GM19035 (cell line): ENCODE results near the gene CROCC.

Source experiments
- ATAC-seq: cut with Tn5 transposase; IDR thresholded peaks from one replicate; pipeline ENCODE4 v1.9.1; 2021; ENCODE audit not compliant: unreplicated experiment

The CROCC gene

DNA sequence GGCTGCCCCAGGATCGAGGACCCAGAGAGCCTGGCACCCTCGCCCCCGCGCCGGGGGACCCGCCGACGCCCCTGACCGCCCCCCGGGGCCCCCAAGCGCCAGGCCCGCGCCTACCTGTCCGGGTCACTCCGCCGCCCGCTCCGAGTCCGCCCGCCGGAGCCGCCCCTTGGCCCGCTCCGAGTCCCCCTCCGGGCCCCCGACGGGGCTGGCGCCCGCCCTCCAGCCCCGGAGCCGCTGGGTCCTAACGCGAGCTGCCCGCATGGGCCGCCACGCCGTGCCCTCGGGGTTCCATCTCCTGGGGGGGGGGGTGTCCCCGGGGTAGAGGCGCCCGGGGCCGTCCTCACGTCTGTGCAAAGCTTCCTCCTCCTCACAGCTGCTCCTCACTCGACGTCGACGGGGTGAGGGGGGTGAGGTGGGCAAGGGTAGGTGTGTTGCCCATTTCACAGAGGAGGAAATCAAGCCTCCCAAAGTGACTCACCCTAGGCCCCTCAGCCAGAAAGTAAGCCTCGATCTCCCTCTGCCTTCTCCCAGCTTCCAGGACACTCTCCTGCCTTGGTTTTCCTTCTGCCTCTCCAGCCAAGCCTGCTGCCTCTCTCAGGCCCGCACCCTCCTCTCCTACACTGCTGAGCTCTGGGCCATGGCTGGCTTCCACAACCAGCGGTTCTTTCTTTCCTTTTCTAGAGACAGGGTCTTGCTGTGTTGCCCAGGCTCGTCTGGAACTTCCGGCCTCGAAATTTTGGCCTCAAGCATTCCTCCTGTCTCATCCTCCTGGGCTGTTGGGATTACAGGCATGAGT lies 58.9 kb downstream of the CROCC start, which contains the start of gene MFAP2:
Gene MFAP2 (minus strand): TSS at position 148 of the 796 bp plus-strand sequence. CDS start 2,347 bp downstream, outside the sequence.
- no peak for ATAC-seq

DNA sequence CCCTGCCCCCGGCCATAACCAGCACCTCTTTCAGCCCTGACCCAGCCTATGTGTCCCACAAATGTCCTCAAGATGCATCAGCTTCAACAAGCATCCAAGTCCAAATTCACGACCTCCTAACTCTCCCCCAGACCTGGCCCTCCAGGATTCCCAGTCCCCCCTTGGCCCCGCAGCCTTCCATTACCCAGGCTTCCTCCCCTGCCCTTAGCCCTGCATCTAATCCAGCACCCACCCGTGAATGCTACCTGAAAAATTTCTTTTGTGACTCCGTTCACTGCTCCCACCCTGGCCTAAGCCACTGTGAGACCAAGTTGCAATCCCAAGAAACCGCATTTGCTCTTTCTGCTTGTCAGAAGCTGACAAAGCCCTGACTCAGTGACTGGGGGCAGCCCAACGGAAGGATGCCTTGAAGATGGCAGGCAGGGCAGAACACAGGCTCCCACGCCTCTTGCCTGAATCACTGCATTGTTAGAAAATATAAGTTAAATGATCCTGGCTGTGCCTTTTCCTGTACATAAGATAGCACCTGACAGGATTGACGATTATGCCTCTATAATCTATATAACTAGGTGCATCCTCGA lies 59.6 kb downstream of the CROCC start:
- ATAC-seq, result no peak

GRCh38 chr1:16982902-16983301 lies 61.2 kb downstream of the CROCC start:
- ATAC-seq, result no peak

GRCh38 chr1:16983649-16984048 lies 61.9 kb downstream of the CROCC start:
- no peak for ATAC-seq

GRCh38 chr1:16984717-16985116 lies 63.0 kb downstream of the CROCC start:
- ATAC-seq, result no peak

DNA sequence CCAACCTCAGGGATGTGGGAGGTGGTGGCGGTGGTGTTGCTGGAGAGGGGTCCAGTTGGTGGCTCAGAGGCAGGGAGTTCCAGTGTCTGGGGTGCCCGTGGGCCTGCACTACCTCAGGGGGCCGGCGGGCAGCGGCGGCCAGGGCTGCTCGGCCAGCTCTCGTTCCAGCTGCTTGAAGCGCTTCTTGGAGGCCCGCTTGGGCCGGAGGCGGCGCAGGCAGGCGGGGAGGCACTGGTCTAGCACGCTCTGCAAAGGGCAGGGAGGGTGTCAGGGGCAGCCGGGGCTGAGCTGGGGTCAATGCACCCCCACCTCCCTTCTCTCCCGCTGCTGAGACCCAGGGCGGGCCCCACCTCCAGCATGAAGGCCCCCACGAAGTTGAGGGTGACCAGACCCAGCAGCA lies 64.4 kb downstream of the CROCC start:
- no peak for ATAC-seq

DNA sequence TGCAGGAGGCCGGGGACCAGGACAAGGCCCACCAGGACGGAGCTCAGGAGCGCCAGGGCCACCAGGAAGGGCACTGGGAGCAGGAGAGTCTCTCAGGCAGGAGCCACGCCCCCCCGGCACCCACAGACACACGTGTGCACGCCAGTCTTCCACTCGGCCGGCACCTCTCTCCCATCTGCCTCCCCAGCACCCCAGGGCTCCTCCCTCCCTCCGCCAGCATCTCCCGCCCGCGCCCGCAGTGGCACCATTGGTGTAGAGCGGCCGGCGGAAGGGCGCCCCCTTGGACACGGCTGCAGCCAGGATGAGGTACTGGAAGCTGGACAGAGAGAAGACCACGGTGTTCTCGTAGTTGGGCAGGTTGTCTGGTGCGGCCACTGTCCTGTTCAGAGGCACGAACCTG lies 64.8 kb downstream of the CROCC start:
- ATAC-seq, result no peak

GRCh38 chr1:16986962-16987361 lies 65.2 kb downstream of the CROCC start:
- ATAC-seq, result no peak

DNA sequence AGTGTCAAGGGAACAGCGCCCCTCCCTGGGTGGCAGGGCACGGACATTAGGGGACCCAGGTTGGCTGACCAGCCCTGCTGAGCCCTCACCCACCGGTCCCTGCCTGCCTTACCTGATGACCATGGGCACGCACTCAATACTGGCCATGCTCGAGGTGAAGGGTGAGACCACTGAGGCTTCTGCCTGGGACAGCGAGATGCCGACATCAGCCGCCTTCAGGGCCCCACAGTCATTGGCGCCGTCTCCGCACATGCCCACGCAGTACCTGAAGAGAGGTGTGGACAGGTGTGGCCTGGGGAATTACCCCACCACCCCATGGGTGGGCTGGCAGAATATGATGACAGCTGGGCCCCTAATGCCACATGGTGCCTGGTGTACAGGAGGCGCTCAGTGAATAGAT lies 66.5 kb downstream of the CROCC start:
- no peak for ATAC-seq

GRCh38 chr1:16989676-16990391 lies 68.1 kb downstream of the CROCC start:
- no peak for ATAC-seq

- ATAC-seq, result no peak
Observed at GRCh38 chr1:16991571-16991970, 69.8 kb downstream of the CROCC start.

DNA sequence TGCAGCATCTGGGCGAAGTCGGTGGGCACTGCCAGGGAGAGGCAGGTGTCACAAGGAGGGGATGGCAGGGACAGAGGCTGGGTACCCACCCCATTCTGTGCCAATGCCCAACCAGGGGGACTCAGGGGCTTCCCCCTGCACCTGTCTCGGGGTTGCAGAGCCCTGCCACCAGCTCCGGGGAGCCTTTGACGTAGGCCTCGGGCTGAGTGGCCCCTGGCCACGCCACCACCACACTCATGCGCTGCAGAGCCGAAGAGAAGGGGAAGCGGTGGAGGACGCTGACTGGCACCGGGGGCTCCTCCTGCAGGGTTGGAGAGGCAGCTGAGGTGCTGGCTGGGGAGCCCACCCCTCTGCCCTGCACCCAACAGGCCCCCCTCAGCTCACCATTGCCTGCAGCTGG lies 70.4 kb downstream of the CROCC start:
- ATAC-seq, result no peak

- ATAC-seq, result no peak
Observed at GRCh38 chr1:16992675-16993074, 70.9 kb downstream of the CROCC start.

DNA sequence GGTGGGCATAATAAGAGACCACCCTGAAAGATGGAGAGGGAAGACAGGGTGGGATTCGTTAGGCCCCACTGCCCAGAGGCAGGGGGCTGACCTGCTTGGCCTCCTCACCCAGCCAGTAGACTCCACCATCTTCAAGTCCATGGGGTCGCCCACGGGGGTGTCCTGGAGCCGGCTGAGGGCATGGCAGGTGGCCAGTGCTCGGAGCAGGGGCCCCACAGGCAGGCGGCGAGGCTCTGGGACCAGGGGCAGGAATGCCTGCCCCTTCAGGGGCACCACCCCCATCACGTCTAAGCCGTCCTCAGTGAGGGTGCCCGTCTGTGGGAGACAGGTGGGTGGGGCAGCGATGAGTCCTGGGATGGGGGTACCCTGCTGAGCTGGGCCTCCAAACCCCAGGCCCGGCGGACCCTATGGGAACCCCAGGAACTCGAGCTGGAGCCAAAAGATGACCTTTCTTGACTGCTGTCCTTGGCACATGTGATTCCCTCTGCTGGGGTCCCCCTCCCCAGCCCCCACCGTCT lies 71.8 kb downstream of the CROCC start:
- no peak for ATAC-seq

DNA sequence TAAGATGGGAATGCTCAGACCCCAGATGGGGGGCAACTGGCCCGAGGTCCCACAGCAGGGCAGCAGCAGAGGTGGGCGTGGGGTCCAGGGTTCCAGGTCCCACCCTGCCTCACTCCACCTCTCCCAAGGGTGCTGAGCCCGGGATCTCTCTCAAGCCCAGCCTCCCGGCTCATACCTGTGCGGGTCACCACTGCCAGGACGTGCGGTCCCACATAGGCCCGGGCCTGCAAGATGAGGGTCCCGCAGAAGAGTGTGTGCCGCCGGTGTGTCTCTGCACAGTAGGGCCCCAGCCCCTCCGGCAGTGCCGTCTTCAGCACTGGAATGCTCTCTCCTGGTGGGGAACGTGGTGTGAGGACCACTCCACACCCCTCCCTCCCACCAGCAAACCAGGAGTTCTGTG lies 75.1 kb downstream of the CROCC start:
- no peak for ATAC-seq

- no peak for ATAC-seq
Observed at GRCh38 chr1:16998589-16998988, 76.9 kb downstream of the CROCC start.

- ATAC-seq, result no peak
Observed at GRCh38 chr1:16999863-17000262, 78.1 kb downstream of the CROCC start.

DNA sequence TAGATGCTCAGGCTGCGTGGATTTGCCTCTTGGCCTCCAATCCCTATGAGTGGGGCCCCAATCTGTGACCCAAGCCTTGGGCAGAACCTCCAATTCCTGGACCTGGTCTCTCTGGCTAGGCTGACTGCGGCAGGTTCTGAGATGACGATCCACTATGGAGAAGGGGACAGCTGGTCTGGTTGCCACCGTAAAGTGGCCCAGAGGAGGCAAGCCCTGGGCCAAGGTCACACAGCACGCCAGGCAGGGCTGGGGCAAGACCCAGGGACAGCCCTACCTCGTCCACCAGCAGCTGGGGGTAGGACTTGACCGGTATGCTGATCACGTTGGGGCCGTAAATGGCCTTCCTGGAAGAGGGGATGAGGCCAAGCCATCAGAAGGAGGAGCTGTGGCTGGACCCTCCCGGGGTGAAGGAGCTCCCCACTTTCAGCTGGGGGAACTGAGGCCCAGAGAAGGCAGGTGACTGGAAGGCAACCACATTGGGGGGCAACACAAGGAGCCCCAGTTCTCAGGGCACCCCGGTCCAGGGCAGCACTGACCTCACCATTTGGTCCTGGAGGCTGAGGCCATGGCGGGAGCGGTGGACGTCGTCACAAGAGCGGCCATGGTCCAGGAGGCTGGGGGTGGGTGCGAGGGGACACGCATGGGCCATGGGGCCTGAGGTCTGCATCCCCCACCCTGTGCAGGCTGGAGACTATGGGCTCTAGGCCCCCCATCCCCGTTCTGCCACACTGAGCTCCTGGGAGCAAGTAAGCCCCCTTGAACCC lies 80.2 kb downstream of the CROCC start:
- no peak for ATAC-seq

DNA sequence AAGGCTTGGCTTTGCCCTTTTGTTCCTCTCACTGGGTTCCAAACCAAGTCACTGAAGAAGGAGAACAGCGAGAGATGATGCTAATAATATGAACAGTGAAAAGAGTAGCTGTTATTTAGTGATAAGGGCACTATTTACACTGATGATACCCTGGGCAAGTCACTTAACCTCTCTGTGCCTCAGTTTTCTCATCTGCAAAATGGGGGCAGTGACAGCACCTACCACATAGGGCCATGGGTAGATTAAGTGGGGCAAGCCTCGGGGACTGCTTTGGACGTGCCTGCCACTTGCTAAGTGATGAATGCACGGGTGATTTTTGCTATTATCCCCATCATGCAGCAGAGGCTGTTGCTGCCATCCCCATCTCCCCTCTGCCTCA lies 80.8 kb downstream of the CROCC start:
- ATAC-seq, result no peak

- ATAC-seq, result no peak
Observed at GRCh38 chr1:17004466-17005364, 83.0 kb downstream of the CROCC start.
